ENCODE data around the gene SLC12A4. TPM values are rescaled to one million over a fixed set of nuclear protein-coding genes. Genes with fewer than 3 reads are reported as not detected.

SLC12A4 gene
- total RNA-seq, 8 experiments from 2014 or later: 5.0 to 54.9 (median 21.4) TPM

GRCh38 chr16:67965668-67966548 is 2.5 kb downstream of the SLC12A4 start:
- Histone ChIP-seq H3K4me3 (no peak overlapping the region), H3K4me1 (replicated peaks in 1 of 2) (peaks cover 0 to 5% of the 10 kb centered on the region in 2 donors), H3K27ac (no peak overlapping the region)
- in situ Hi-C loops (cut with MboI; ENCODE audit: low pct_unique_long_range_greater_than_20kb in 2 of 9, low sequenced_read_pairs in 9 of 9, unreplicated experiment in 9 of 9): no loop called here
- peak in 2 of 8 experiments; percentile 6 to 12 for ATAC-seq (replicated peaks in 6 of 8)
- WGBS, 10 experiments: 70 to 100% (median 90%) methylated on average over 1 to 5 of the region's 11 CpGs; no CpG with 5 or more reads in 4 of the 10 experiments

GRCh38 chr16:67964477-67965131 is 3.8 kb downstream of the SLC12A4 start:
- in situ Hi-C loops (cut with MboI; ENCODE audit: low pct_unique_long_range_greater_than_20kb in 2 of 9, low sequenced_read_pairs in 9 of 9, unreplicated experiment in 9 of 9): no loop called here
- Histone ChIP-seq H3K4me3 (no peak overlapping the region), H3K4me1 (replicated peaks in 1 of 2) (peaks cover 0 to 5% of the 10 kb centered on the region in 2 donors), H3K27ac (no peak overlapping the region)
- WGBS, 10 experiments: 60 to 95% (median 82%) methylated on average over 1 to 4 of the region's 6 CpGs; no CpG with 5 or more reads in 6 of the 10 experiments
- ATAC-seq (replicated peaks in 6 of 8): no peak

- Histone ChIP-seq H3K27ac (no peak overlapping the region), H3K4me1 (replicated peaks in 1 of 2) (peaks cover 0 to 3% of the 10 kb centered on the region in 2 donors), H3K4me3 (no peak overlapping the region)
- ATAC-seq (replicated peaks in 6 of 8): no peak
- in situ Hi-C loops (cut with MboI; ENCODE audit: low pct_unique_long_range_greater_than_20kb in 2 of 9, low sequenced_read_pairs in 9 of 9, unreplicated experiment in 9 of 9): no loop called here
- WGBS, 10 experiments: 20 to 100% (median 60%) methylated on average over 1 to 10 of the region's 32 CpGs; no CpG with 5 or more reads in 6 of the 10 experiments
Observed at GRCh38 chr16:67963662-67964321, 4.6 kb downstream of the SLC12A4 start.

GRCh38 chr16:67963292-67963661 is 5.2 kb downstream of the SLC12A4 start:
- ATAC-seq (replicated peaks in 6 of 8): no peak
- WGBS, 10 experiments: 100% methylated on average over 1 of the region's 2 CpGs; no CpG with 5 or more reads in 7 of the 10 experiments
- H3K4me3 ChIP-seq: no peak overlapping the region
- H3K4me1 ChIP-seq (replicated peaks in 1 of 2): peaks cover 0 to 3% of the 10 kb centered on the region in 2 donors
- in situ Hi-C loops (cut with MboI; ENCODE audit: low pct_unique_long_range_greater_than_20kb in 2 of 9, low sequenced_read_pairs in 9 of 9, unreplicated experiment in 9 of 9): no loop called here
- H3K27ac ChIP-seq: no peak overlapping the region

- Histone ChIP-seq H3K27ac (no peak overlapping the region), H3K4me3 (no peak overlapping the region), H3K4me1 (replicated peaks in 1 of 2) (peaks cover 0 to under 1% of the 10 kb centered on the region in 2 donors)
- in situ Hi-C loops (cut with MboI; ENCODE audit: low pct_unique_long_range_greater_than_20kb in 2 of 9, low sequenced_read_pairs in 9 of 9, unreplicated experiment in 9 of 9): no loop called here
- no peak for ATAC-seq (replicated peaks in 6 of 8)
- WGBS, 10 experiments: 67 to 94% methylated on average over 1 to 5 of the region's 8 CpGs; no CpG with 5 or more reads in 8 of the 10 experiments
Observed at GRCh38 chr16:67962135-67962534, 6.3 kb downstream of the SLC12A4 start.

GRCh38 chr16:67961551-67961957 is 6.9 kb downstream of the SLC12A4 start:
- H3K4me3 ChIP-seq: no peak overlapping the region
- WGBS, 10 experiments: 95 to 100% methylated on average over 4 to 5 of the region's 13 CpGs; no CpG with 5 or more reads in 8 of the 10 experiments
- in situ Hi-C loops (cut with MboI; ENCODE audit: low pct_unique_long_range_greater_than_20kb in 2 of 9, low sequenced_read_pairs in 9 of 9, unreplicated experiment in 9 of 9): no loop called here
- H3K27ac ChIP-seq: no peak overlapping the region
- H3K4me1 ChIP-seq (replicated peaks in 1 of 2): no peaks in the 10 kb centered on the region
- ATAC-seq (replicated peaks in 6 of 8): no peak

GRCh38 chr16:67959536-67960329 is 8.7 kb downstream of the SLC12A4 start:
- peak in 6 of 8 experiments; percentile 20 to 94 (median 58) for ATAC-seq (replicated peaks in 6 of 8)
- 45 to 93% (median 80%) methylated on average over 1 to 5 of the region's 11 CpGs; no CpG with 5 or more reads in 5 of the 10 experiments for whole genome bisulfite sequencing, 10 experiments
- in situ Hi-C loops (cut with MboI; ENCODE audit: low pct_unique_long_range_greater_than_20kb in 2 of 9, low sequenced_read_pairs in 9 of 9, unreplicated experiment in 9 of 9): no loop called here

GRCh38 chr16:67957622-67958021 is 10.8 kb downstream of the SLC12A4 start:
- no peak for ATAC-seq (replicated peaks in 6 of 8)
- WGBS, 10 experiments: 90 to 100% (median 93%) methylated on average over 1 to 6 of the region's 9 CpGs; no CpG with 5 or more reads in 5 of the 10 experiments
- in situ Hi-C loops (cut with MboI; ENCODE audit: low pct_unique_long_range_greater_than_20kb in 2 of 9, low sequenced_read_pairs in 9 of 9, unreplicated experiment in 9 of 9): no loop called here

More at GRCh38 chr16:67959536-67960329, 8.7 kb downstream of the SLC12A4 start:
- Histone ChIP-seq H3K27ac (no peak overlapping the region), H3K4me1 (replicated peaks in 1 of 2) (no peaks in the 10 kb centered on the region), H3K4me3 (no peak overlapping the region)

GRCh38 chr16:67954421-67955196 is 13.8 kb downstream of the SLC12A4 start:
- no peak for ATAC-seq (replicated peaks in 6 of 8)

More at GRCh38 chr16:67957622-67958021, 10.8 kb downstream of the SLC12A4 start:
- H3K27ac ChIP-seq: no peak overlapping the region
- no peaks in the 10 kb centered on the region for H3K4me1 ChIP-seq (replicated peaks in 1 of 2)
- H3K4me3 ChIP-seq: no peak overlapping the region

GRCh38 chr16:67953641-67954375 is 14.6 kb downstream of the SLC12A4 start:
- no peak overlapping the region for H3K4me3 ChIP-seq
- no peak for ATAC-seq (replicated peaks in 6 of 8)
- WGBS, 10 experiments: 70 to 100% (median 96%) methylated on average over 1 to 6 of the region's 8 CpGs
- no peaks in the 10 kb centered on the region for H3K4me1 ChIP-seq (replicated peaks in 1 of 2)
- H3K27ac ChIP-seq: no peak overlapping the region
- in situ Hi-C loops (cut with MboI; ENCODE audit: low pct_unique_long_range_greater_than_20kb in 2 of 9, low sequenced_read_pairs in 9 of 9, unreplicated experiment in 9 of 9): no loop called here

More at GRCh38 chr16:67954421-67955196, 13.8 kb downstream of the SLC12A4 start:
- H3K27ac ChIP-seq: no peak overlapping the region
- WGBS, 10 experiments: 47 to 100% (median 91%) methylated on average over 1 to 6 of the region's 10 CpGs; no CpG with 5 or more reads in 4 of the 10 experiments
- in situ Hi-C loops (cut with MboI; ENCODE audit: low pct_unique_long_range_greater_than_20kb in 2 of 9, low sequenced_read_pairs in 9 of 9, unreplicated experiment in 9 of 9): no loop called here
- H3K4me3 ChIP-seq: no peak overlapping the region
- no peaks in the 10 kb centered on the region for H3K4me1 ChIP-seq (replicated peaks in 1 of 2)

- ATAC-seq (replicated peaks in 6 of 8): peak in 2 of 8 experiments; percentile 40 to 46
- no peaks in the 10 kb centered on the region for H3K4me1 ChIP-seq (replicated peaks in 1 of 2)
- no peak overlapping the region for H3K4me3 ChIP-seq
- in situ Hi-C loops (cut with MboI; ENCODE audit: low pct_unique_long_range_greater_than_20kb in 2 of 9, low sequenced_read_pairs in 9 of 9, unreplicated experiment in 9 of 9): no loop called here
- WGBS, 10 experiments: 80 to 100% (median 100%) methylated on average over 1 to 2 of the region's 12 CpGs; no CpG with 5 or more reads in 7 of the 10 experiments
- no peak overlapping the region for H3K27ac ChIP-seq
Observed at GRCh38 chr16:67951485-67951884, 17.0 kb downstream of the SLC12A4 start.
